GM12878 (cell line): Measurements from ENCODE around the gene SLC51A. TPM values are rescaled to one million over a fixed set of nuclear protein-coding genes. Genes with fewer than 3 reads are reported as not detected.

Source experiments
- HDAC6 ChIP-seq: fragments of 200-600 bp; sonication (generic); IDR thresholded peaks from one replicate; pipeline ENCODE4 v1.8.0; 2017; ENCODE audit warnings: antibody characterized with exemption; ENCODE audit not compliant: unreplicated experiment
- IRF3 ChIP-seq: fragments of 450-650 bp; IDR thresholded peaks from 2 replicates; pipeline ENCODE4 v1.6.1; 2014; ENCODE audit warnings: mild to moderate bottlenecking
- NFYA ChIP-seq: IDR thresholded peaks from 2 replicates; pipeline ENCODE4 v1.6.1; 2011; ENCODE audit warnings: low read depth, mild to moderate bottlenecking, low read length, improper control_type of control experiment, borderline replicate concordance
- NFYB ChIP-seq: IDR thresholded peaks from 2 replicates; pipeline ENCODE4 v1.6.1; 2011; ENCODE audit warnings: low read depth, mild to moderate bottlenecking, low read length, improper control_type of control experiment, moderate library complexity; ENCODE audit not compliant: insufficient read depth
- PBX3 ChIP-seq: IDR thresholded peaks from 2 replicates; pipeline ENCODE4 v1.6.1; 2011; ENCODE audit warnings: mild to moderate bottlenecking, low read depth, low read length, moderate library complexity; ENCODE audit not compliant: insufficient replicate concordance
- RAD21 ChIP-seq: IDR thresholded peaks from 2 replicates; pipeline ENCODE4 v1.6.1; 2011; ENCODE audit warnings: mild to moderate bottlenecking, low read depth, low read length, moderate library complexity; ENCODE audit not compliant: insufficient read depth
- ZNF687 ChIP-seq: fragments of 450-650 bp; IDR thresholded peaks from 2 replicates; pipeline ENCODE4 v1.6.1; 2017; ENCODE audit warnings: mild to moderate bottlenecking, moderate library complexity
- polyA plus RNA-seq, 11 experiments: library from polyadenylated mRNA; depleted of rRNA in 4 of 11; unstranded in 6 of 11; stranded (reverse) in 5 of 11; fragments of >200 nt; fragmentation: Nextera tagmentation in 4 of 11; fragmentation: Illumina TruSeq in 1 of 11; extraction: Ambion mirVana in 4 of 11; extraction: Trizol in 1 of 11; gene quantifications; 1 replicate in 1 of 11; 2 replicates in 10 of 11; pipeline versions ENCODE4 v1.2.1 to v1.2.3, GENCODE V29; 2011 to 2016; ENCODE audit warnings: inconsistent platforms in 2 of 11, missing spikeins in 2 of 11, low read depth in 1 of 11
- total RNA-seq, 4 experiments: library from RNA; depleted of rRNA in 3 of 4; stranded (reverse); fragments of >200 nt in 3 of 4; fragmentation: Illumina TruSeq in 1 of 4; extraction: Trizol in 1 of 4; gene quantifications; 2 replicates each; pipeline versions ENCODE4 v1.2.1 to v1.2.3, GENCODE V29; 2013 to 2021

SLC51A gene
- total and polyA plus RNA-seq, 10 of the 15 experiments (the other 5 are each of a cell fraction or from before 2014, with no cell fraction given): 0.99 to 3.9 (median 2.2) TPM; not detected in 6

- TF ChIP-seq ZNF687: peak; percentile 89
- peak; percentile 42; the same call in 1 of the 2 replicates for TF ChIP-seq RAD21
- no peak for TF ChIP-seq PBX3
- no peak for TF ChIP-seq IRF3
- no peak for TF ChIP-seq NFYB
- TF ChIP-seq NFYA: no peak
- no peak for TF ChIP-seq HDAC6
- TF ChIP-seq, all 136 proteins: peak for 31
Measured at GRCh38 chr3:196192036-196192523, 24.3 kb upstream of the SLC51A start (continued).
